HL-60 (cell line): ENCODE results near the gene FAM83C.

Experiments used
- DNase-seq, 2 experiments: peaks; one replicate each; pipeline ENCODE4 v3.0.0-alpha.2; 2010 to 2020; ENCODE audit warnings: low read depth in 1 of 2, low spot score in 1 of 2
- H3K27ac ChIP-seq: fragments of 250-450 bp; sonication (Bioruptor Pico); replicated peaks from 2 replicates; pipeline ENCODE4 v1.5.1; 2020; ENCODE audit warnings: mild to moderate bottlenecking, moderate library complexity
- H3K27me3 ChIP-seq: fragments of 250-450 bp; sonication (Bioruptor Pico); 2 replicates; pipeline ENCODE4 v1.5.1; 2021; ENCODE audit warnings: mild to moderate bottlenecking, moderate library complexity; ENCODE audit not compliant: insufficient read depth, poor library complexity, severe bottlenecking
- H3K4me3 ChIP-seq: replicated peaks from 2 replicates; pipeline ENCODE4 v1.5.1; 2011; ENCODE audit warnings: mild to moderate bottlenecking, control low read depth, low read length; ENCODE audit not compliant: insufficient read depth
- GABPA ChIP-seq: IDR thresholded peaks from 2 replicates; pipeline ENCODE4 v1.6.1; 2012; ENCODE audit warnings: low read depth
- POLR2AphosphoS5 ChIP-seq: IDR thresholded peaks from 2 replicates; pipeline ENCODE4 v1.6.1; 2012; ENCODE audit warnings: low read depth
- SPI1 ChIP-seq: IDR thresholded peaks from 2 replicates; pipeline ENCODE4 v1.6.1; 2012; ENCODE audit warnings: low read depth, mild to moderate bottlenecking, borderline replicate concordance
- TF ChIP-seq, protein P1 (sequence below): IDR thresholded peaks from 2 replicates; pipeline ENCODE4 v1.6.1; 2012; ENCODE audit warnings: low read depth; ENCODE audit not compliant: insufficient replicate concordance
- TF ChIP-seq, protein P2 (sequence below): IDR thresholded peaks from one replicate; pipeline ENCODE4 v1.5.1; 2011; ENCODE audit warnings: low read length, control low read depth, inconsistent platforms; ENCODE audit not compliant: insufficient read depth

The FAM83C gene

DNA sequence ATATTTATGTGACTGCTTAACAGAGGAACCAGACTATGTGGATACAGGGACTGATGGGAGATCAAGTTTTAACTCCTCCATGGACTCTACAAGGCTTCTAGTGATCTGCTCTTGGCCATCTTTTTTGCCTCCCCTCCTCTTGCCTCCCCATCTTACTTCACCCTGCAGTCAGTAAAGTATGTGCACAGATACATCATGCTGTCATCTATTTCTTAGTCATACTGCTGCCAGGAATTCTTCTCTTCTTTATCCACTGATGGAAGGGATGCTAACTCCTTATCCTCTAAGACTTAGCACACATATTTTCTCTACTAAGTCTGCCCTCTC, 27.6 kb upstream of the FAM83C start:
- Histone ChIP-seq H3K4me3 (no peak overlapping the region), H3K27me3 (no peaks in the 10 kb centered on the region), H3K27ac (no peak overlapping the region)
- DNase-seq = no peak
- TF ChIP-seq, protein P1, sequence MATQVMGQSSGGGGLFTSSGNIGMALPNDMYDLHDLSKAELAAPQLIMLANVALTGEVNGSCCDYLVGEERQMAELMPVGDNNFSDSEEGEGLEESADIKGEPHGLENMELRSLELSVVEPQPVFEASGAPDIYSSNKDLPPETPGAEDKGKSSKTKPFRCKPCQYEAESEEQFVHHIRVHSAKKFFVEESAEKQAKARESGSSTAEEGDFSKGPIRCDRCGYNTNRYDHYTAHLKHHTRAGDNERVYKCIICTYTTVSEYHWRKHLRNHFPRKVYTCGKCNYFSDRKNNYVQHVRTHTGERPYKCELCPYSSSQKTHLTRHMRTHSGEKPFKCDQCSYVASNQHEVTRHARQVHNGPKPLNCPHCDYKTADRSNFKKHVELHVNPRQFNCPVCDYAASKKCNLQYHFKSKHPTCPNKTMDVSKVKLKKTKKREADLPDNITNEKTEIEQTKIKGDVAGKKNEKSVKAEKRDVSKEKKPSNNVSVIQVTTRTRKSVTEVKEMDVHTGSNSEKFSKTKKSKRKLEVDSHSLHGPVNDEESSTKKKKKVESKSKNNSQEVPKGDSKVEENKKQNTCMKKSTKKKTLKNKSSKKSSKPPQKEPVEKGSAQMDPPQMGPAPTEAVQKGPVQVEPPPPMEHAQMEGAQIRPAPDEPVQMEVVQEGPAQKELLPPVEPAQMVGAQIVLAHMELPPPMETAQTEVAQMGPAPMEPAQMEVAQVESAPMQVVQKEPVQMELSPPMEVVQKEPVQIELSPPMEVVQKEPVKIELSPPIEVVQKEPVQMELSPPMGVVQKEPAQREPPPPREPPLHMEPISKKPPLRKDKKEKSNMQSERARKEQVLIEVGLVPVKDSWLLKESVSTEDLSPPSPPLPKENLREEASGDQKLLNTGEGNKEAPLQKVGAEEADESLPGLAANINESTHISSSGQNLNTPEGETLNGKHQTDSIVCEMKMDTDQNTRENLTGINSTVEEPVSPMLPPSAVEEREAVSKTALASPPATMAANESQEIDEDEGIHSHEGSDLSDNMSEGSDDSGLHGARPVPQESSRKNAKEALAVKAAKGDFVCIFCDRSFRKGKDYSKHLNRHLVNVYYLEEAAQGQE = no peak
- TF ChIP-seq GABPA = no peak
- TF ChIP-seq, protein P2, sequence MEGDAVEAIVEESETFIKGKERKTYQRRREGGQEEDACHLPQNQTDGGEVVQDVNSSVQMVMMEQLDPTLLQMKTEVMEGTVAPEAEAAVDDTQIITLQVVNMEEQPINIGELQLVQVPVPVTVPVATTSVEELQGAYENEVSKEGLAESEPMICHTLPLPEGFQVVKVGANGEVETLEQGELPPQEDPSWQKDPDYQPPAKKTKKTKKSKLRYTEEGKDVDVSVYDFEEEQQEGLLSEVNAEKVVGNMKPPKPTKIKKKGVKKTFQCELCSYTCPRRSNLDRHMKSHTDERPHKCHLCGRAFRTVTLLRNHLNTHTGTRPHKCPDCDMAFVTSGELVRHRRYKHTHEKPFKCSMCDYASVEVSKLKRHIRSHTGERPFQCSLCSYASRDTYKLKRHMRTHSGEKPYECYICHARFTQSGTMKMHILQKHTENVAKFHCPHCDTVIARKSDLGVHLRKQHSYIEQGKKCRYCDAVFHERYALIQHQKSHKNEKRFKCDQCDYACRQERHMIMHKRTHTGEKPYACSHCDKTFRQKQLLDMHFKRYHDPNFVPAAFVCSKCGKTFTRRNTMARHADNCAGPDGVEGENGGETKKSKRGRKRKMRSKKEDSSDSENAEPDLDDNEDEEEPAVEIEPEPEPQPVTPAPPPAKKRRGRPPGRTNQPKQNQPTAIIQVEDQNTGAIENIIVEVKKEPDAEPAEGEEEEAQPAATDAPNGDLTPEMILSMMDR = no peak
- TF ChIP-seq SPI1 = no peak
- TF ChIP-seq POLR2AphosphoS5 = no peak

DNA sequence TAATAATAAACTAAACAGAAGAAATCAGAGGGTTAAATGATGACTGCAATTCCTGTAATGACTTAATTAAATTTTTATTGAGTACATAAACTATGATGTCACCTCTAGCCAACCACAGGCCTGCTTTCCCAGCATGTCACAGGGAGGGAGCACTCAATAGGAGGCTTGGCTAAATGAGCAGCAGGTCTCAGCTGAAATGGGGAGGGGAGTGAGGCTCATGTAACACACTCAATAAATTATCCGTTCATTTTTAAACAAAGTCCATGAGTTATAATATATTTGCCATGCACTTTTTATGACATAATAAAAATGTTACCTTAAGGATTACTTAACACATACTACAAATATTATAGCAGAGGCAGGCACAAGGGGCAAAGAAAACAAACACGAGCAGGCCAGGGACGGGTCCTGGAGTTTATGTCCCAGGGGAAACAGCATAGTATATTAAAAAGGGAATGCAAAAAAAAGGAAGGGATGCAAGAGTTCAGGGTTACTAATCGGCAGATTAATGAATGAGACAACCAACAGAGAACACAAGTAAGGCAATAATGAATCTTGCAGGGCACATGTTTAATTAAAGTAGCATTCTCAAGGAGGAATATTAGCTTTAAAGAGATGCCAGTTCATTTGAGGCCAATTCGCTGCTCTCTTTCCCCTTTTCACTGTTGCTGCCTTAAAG, 27.1 kb upstream of the FAM83C start:
- Histone ChIP-seq H3K27me3 (no peaks in the 10 kb centered on the region), H3K4me3 (no peak overlapping the region), H3K27ac (no peak overlapping the region)
- TF ChIP-seq GABPA = no peak
- no peak for TF ChIP-seq POLR2AphosphoS5
- TF ChIP-seq, protein P1 = no peak
- TF ChIP-seq, protein P2 = no peak
- TF ChIP-seq SPI1 = no peak
- DNase-seq = no peak

DNA sequence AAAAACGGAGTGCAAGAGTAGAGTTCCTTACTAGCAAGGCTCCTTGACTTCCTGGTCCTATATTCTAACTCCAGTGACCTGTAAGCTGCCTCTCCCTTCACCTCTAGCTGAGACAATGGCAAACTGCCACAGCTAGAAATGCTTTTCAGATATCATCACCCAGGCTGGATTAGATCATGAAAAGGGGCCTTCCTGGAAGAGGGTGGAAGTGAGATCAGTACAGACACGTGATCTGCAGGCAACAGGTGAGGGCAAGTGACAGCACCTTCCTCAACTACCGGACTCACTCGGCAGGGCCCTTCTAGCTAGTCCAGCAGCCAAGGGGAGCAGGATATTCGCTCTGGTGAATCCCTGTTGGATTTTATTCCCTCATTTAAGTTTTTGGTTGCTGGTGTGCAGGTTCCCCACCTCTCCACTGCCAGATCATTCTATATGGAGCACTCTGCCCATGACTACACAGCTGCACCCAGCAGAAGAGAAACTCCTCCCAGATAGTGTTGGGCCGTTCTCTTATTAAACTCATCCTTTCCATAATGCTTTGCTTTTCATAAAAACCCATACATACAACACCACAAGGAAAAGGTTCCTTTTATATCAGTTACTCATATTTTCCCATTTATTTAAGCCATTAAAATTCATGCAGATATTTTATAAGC, 26.4 kb upstream of the FAM83C start:
- Histone ChIP-seq H3K4me3 (no peak overlapping the region), H3K27me3 (no peaks in the 10 kb centered on the region), H3K27ac (no peak overlapping the region)
- DNase-seq = no peak
- TF ChIP-seq, protein P2 = no peak
- TF ChIP-seq, protein P1 = no peak
- TF ChIP-seq SPI1 (no peak), GABPA (no peak), POLR2AphosphoS5 (no peak)
